PC-3 (cell line): ENCODE results near the gene PCCA. TPM values are rescaled to one million over a fixed set of nuclear protein-coding genes. Genes with fewer than 3 reads are reported as not detected.
A peak's percentile ranks its signal among the peaks of the same experiment; 100 is the strongest.

Source experiments
- ATAC-seq: fragments of 200-7000 bp; cut with Tn5 transposase; 2 replicates; pipeline ENCODE4 v1.9.1; 2020; ENCODE audit warnings: mild to moderate bottlenecking, moderate library complexity
- BruUV-seq: library from RNA; stranded (reverse); fragments of 400-500 nt; replicated peaks from 2 replicates; lab custom pipeline; 2021; lab: Mats Ljungman, UMichigan
- CTCF ChIA-PET: fragments of 300-600 bp; sonication (Branson Sonifier 250); formaldehyde crosslinking; loops from one replicate; lab custom pipeline; 2022; ENCODE audit warnings: antibody characterized with exemption; lab: Charles Lee
- POLR2A ChIA-PET: fragments of 300-600 bp; sonication (Branson Sonifier 250); formaldehyde crosslinking; loops from one replicate; lab custom pipeline; 2022; ENCODE audit warnings: antibody characterized with exemption; ENCODE audit not compliant: unreplicated experiment; lab: Charles Lee
- DNase-seq: peaks from one replicate; pipeline ENCODE4 v3.0.0-alpha.2; 2015
- H2AFZ ChIP-seq: fragments of 300-600 bp; sonication (generic); 2 replicates; pipeline ENCODE4 v1.6.0; 2016; ENCODE audit warnings: antibody characterized with exemption, low read length
- H3F3A ChIP-seq: fragments of 300-600 bp; sonication (generic); one replicate; pipeline ENCODE4 v1.6.0; 2017; ENCODE audit warnings: antibody characterized with exemption, low read length, control low read depth, mild to moderate bottlenecking; ENCODE audit not compliant: unreplicated experiment
- H3K27ac ChIP-seq: fragments of 300-600 bp; sonication (generic); 2 replicates; pipeline ENCODE4 v1.5.1; 2016; ENCODE audit warnings: mild to moderate bottlenecking, low read length
- H3K27me3 ChIP-seq: fragments of 300-600 bp; sonication (generic); 2 replicates; pipeline ENCODE4 v1.6.1; 2016; ENCODE audit warnings: low read length, mixed read lengths
- H3K36me3 ChIP-seq: fragments of 300-600 bp; sonication (generic); 2 replicates; pipeline ENCODE4 v1.6.1; 2016; ENCODE audit warnings: low read depth, mixed run types, low read length, mixed read lengths
- H3K4me1 ChIP-seq: fragments of 300-600 bp; sonication (generic); 2 replicates; pipeline ENCODE4 v1.5.1; 2016; ENCODE audit warnings: low read length; ENCODE audit not compliant: insufficient read depth
- H3K4me2 ChIP-seq: fragments of 300-600 bp; sonication (generic); 2 replicates; pipeline ENCODE4 v1.6.0; 2016; ENCODE audit warnings: low read length
- H3K4me3 ChIP-seq: fragments of 300-600 bp; sonication (generic); 2 replicates; pipeline ENCODE4 v1.5.1; 2016; ENCODE audit warnings: mild to moderate bottlenecking, low read length, mixed read lengths
- H3K79me2 ChIP-seq: fragments of 300-600 bp; sonication (generic); 2 replicates; pipeline ENCODE4 v1.6.1; 2017; ENCODE audit warnings: low read length, mixed read lengths
- H3K9ac ChIP-seq: fragments of 300-600 bp; sonication (generic); 2 replicates; pipeline ENCODE4 v1.6.0; 2016; ENCODE audit warnings: mild to moderate bottlenecking, low read length
- H3K9me2 ChIP-seq: fragments of 300-600 bp; sonication (generic); replicated peaks from 2 replicates; pipeline ENCODE4 v1.6.1; 2016; ENCODE audit warnings: mixed run types, low read length, mixed read lengths
- H3K9me3 ChIP-seq: fragments of 300-600 bp; sonication (generic); 2 replicates; pipeline ENCODE4 v1.6.1; 2016; ENCODE audit warnings: low read length, mixed read lengths
- H4K20me1 ChIP-seq: fragments of 300-600 bp; sonication (generic); 2 replicates; pipeline ENCODE4 v1.6.1; 2016; ENCODE audit warnings: low read length, mixed read lengths
- CTCF ChIP-seq: fragments of 300-600 bp; sonication (generic); conservative IDR thresholded peaks from 2 replicates; pipeline ENCODE4 v1.5.1; 2017; ENCODE audit warnings: antibody characterized with exemption, low read depth, mild to moderate bottlenecking, low read length
- EZH2 ChIP-seq: fragments of 300-600 bp; sonication (generic); IDR thresholded peaks from one replicate; pipeline ENCODE4 v1.6.1; 2017; ENCODE audit warnings: antibody characterized with exemption, mild to moderate bottlenecking, low read length; ENCODE audit not compliant: unreplicated experiment
- EZH2phosphoT487 ChIP-seq: fragments of 300-600 bp; sonication (generic); IDR thresholded peaks from 2 replicates; pipeline ENCODE4 v1.6.1; 2018; ENCODE audit warnings: mild to moderate bottlenecking, antibody characterized with exemption, low read length, borderline replicate concordance
- intact Hi-C: fragments of 100-400 bp; cut with micrococcal nuclease; formaldehyde crosslinking; loops from 2 replicates; pipeline ENCODE4 v1.9.0; 2023
- total RNA-seq: library from RNA; depleted of rRNA; stranded (reverse); fragments of >200 nt; gene quantifications from 2 replicates; pipeline ENCODE4 v1.2.3, GENCODE V29; 2014

PCCA gene
- total RNA-seq, 1 experiment from 2014 or later: 10.5 TPM

- no peak for DNase-seq
- Histone ChIP-seq H3K4me1 (no peaks in the 10 kb centered on the region), H3K79me2 (no peaks in the 10 kb centered on the region), H3K4me3 (no peak overlapping the region), H3K9me3 (no peaks in the 10 kb centered on the region), H3F3A (no peaks in the 10 kb centered on the region), H3K4me2 (no peak overlapping the region), H4K20me1 (no peaks in the 10 kb centered on the region), H3K27ac (no peak overlapping the region), H3K27me3 (no peaks in the 10 kb centered on the region), H3K9ac (no peak overlapping the region), H3K9me2 (no peaks in the 10 kb centered on the region), H2AFZ (no peak overlapping the region), H3K36me3 (no peaks in the 10 kb centered on the region)
- CTCF ChIA-PET: no interaction called here
- intact Hi-C loops: no loop called here
- POLR2A ChIA-PET: no interaction called here
- no TSS peak for BruUV-seq
- ATAC-seq: no peak
- no peak for TF ChIP-seq EZH2phosphoT487
- no peak for TF ChIP-seq EZH2
- no peak for TF ChIP-seq CTCF
Observed at GRCh38 chr13:100112186-100112838, 23.4 kb downstream of the PCCA start.

GRCh38 chr13:100115693-100116254 lies 26.9 kb downstream of the PCCA start:
- BruUV-seq: no TSS peak
- Histone ChIP-seq H3K27ac (no peak overlapping the region), H3K9me3 (no peaks in the 10 kb centered on the region), H3K27me3 (no peaks in the 10 kb centered on the region), H3K9ac (no peak overlapping the region), H3K36me3 (0 out of 2 replicates have a peak, but pooled peaks cover 4% of the 10 kb centered on the region), H3K4me2 (no peak overlapping the region), H3K79me2 (no peaks in the 10 kb centered on the region), H3K9me2 (no peaks in the 10 kb centered on the region), H4K20me1 (no peaks in the 10 kb centered on the region), H3F3A (no peaks in the 10 kb centered on the region), H2AFZ (no peak overlapping the region), H3K4me3 (no peak overlapping the region), H3K4me1 (no peaks in the 10 kb centered on the region)
- ATAC-seq (no peak), DNase-seq (no peak)
- CTCF ChIA-PET: no interaction called here
- intact Hi-C loops: no loop called here
- no peak for TF ChIP-seq EZH2
- TF ChIP-seq CTCF: no peak
- TF ChIP-seq EZH2phosphoT487: no peak
- POLR2A ChIA-PET: no interaction called here

GRCh38 chr13:100124265-100124664 lies 35.4 kb downstream of the PCCA start:
- Histone ChIP-seq H3K27ac (no peak overlapping the region), H3K9me2 (no peaks in the 10 kb centered on the region), H3K4me3 (no peak overlapping the region), H3K36me3 (peaks cover 10% of the 10 kb centered on the region; the same call in 1 of the 2 replicates), H3K9ac (no peak overlapping the region), H3K9me3 (no peaks in the 10 kb centered on the region), H3K4me2 (no peak overlapping the region), H3K79me2 (no peaks in the 10 kb centered on the region), H3K27me3 (no peaks in the 10 kb centered on the region), H3F3A (no peaks in the 10 kb centered on the region), H3K4me1 (peaks cover 4% of the 10 kb centered on the region; the same call in 1 of the 2 replicates), H2AFZ (no peak overlapping the region), H4K20me1 (no peaks in the 10 kb centered on the region)
- intact Hi-C loops: no loop called here
- no TSS peak for BruUV-seq
- ChIA-PET CTCF (no interaction called here), POLR2A (no interaction called here)
- ATAC-seq (0 out of 2 replicates have a peak, but pooled peaks have one; percentile 37), DNase-seq (no peak)
- no peak for TF ChIP-seq EZH2
- TF ChIP-seq CTCF: no peak
- TF ChIP-seq EZH2phosphoT487: no peak
